Activated CD4-positive, alpha-beta T cell treated with anti-CD3 and anti-CD28 coated beads for 48 hours (primary cell): ENCODE data around the gene CNOT11.
"Not testable (repeated sequence)": the region's sequence is repeated elsewhere in the genome, so short reads cannot be mapped to it uniquely, and the experiment has no call there.

Source experiments
- DNase-seq: peaks from one replicate; pipeline ENCODE4 v3.0.0-alpha.2; 2020

Gene CNOT11

GRCh38 chr2:101252408-101253012, at the start of gene CNOT11:
Gene CNOT11 (plus strand): TSS chr2:101252886. CDS start chr2:101252965, 79 bp downstream.
- DNase-seq = peak; percentile 99

DNA sequence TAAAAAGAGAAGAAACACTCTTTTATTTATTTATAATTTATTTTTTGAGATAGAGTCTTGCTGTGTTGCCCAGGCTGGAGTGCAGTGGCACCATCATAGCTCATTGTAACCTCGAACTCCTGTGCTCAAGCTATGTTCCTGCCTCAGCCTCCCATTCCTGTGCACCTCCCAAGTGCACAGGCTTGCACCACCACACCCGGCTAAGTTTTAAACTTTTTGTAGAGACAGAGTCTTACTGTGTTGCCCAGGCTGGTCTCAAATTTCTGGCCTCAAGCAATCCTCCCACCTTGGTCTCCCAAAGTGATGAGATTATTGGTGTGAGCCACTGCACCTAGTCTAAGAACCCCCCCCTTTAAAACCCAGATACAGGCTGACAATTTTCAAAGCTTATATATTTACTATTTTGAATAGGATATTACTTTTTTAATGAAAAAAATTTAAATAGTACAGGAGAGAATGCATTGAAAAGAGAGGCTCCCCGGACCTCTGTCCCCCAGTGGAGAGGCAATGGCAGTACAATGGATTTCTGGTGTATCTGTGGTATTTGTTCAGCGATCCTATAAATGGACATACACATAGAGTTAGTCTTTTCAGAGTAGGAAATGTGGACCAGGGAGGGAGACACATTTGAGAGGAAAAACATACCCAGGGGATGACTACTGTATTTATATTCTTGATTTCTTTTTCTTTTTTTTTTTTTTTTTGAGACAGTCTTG, 48.1 kb upstream of the CNOT11 start:
- DNase-seq = no peak

DNA sequence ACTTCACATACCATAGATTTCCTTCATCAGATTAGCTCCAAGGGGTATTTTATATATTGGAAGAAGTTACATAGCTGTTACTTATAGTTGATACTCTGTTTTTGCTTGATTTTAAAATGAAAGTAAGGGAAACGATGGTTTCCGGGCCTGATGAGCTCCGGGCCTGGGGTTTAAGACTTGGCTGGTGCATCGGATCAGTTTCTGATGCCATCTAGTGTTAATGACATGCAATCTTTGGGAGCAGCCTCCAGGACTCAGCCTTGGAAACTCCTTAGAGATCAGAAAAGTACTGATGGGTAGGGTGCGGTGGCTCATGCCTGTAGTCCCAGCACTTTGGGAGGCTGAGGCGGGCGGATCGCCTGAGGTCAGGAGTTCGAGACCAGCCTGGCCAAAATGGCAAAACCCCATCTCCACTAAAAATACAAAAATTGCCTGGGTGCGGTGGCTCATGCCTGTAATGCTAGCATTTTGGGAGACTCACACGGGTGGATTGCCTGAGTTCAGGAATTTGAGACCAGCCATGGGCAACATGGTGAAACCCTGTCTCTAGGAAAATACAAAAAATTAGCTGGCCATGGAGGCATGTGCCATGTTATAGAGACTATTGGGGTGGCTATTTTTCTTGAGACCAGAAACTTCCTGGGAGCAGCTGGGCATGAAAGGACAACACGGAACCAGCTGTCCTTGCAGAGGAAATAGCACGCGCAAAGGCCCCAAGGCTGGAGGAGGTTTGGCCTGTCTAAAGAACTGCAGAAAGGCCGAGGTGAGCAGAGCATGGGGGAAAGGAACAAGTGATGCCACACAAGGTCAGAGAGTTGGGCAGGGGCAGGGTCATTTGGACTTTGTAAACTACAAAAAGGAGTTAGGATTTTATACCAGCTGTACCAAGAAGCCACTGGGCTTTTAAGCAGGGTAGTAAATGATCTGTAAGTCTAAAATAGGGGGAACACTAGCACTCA, 46.9 kb upstream of the CNOT11 start:
- peak; percentile 58 for DNase-seq

- DNase-seq = no peak
Observed at GRCh38 chr2:101208830-101209229, 43.9 kb upstream of the CNOT11 start.

DNA sequence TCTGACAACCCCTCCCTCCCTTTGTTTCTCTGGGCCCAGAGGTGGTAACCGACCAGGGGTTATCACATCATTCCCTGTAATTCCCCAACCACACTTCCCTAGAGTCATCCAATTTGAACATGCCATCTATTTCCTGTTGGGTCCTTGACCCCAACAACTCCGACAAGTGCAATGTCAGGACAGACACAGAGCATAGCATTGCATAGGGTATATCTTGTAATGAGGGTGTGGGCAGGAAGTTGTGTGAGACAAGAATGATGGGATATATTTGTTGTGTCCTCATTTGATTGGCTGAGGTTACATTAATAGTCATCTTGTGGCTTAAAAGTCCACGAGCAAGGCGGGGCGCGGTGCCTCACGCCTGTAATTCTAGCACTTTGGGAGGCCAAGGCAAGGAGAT, 33.4 kb upstream of the CNOT11 start:
- no peak for DNase-seq

GRCh38 chr2:101220091-101220490, 32.6 kb upstream of the CNOT11 start:
- DNase-seq = not testable (repeated sequence)

GRCh38 chr2:101223814-101224231, 28.9 kb upstream of the CNOT11 start:
- peak; percentile 48 for DNase-seq

DNA sequence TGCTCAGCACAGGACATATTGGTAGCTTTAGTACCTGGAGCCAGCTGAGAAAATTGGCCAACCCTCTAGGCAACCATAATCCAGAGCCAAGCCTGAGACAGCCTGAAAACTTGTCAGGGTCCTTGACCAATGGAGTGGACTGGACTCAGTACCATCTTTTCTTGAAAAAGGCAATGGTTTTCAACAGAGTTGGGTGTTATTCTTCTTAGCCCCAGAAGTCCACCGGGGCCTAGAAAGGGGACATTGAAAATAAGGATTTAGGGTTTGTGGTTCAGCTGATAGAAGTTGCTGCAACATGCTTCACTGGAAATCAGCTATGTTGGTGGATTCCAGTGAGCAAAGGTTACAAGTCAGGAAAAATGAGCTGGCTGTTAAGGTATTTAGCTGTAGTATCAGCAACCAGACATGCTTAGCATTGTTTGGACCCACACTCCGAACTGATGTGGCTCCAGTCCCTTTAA, 22.1 kb upstream of the CNOT11 start:
- DNase-seq = no peak

DNA sequence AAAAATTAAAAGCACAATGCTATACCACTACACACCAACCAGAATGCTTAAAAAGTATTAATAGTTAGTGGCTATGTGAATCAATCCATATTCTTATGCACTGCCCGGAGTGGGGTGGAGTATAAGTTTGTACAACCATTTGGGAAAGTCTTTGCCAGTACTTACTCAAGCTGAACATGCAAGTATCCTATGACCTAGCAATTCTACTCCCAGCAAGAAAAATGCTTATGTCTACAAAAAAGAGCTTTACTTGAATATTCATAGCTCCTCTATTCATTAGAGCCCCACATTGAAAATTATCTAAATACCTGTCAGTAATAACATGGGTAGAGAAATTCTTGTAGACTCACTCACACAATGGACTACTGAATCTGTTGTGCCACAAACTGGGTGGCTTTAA, 21.4 kb upstream of the CNOT11 start:
- DNase-seq = no peak

GRCh38 chr2:101231937-101232730, 20.6 kb upstream of the CNOT11 start:
- DNase-seq = no peak

- no peak for DNase-seq
Observed at GRCh38 chr2:101232770-101233169, 19.9 kb upstream of the CNOT11 start.

DNA sequence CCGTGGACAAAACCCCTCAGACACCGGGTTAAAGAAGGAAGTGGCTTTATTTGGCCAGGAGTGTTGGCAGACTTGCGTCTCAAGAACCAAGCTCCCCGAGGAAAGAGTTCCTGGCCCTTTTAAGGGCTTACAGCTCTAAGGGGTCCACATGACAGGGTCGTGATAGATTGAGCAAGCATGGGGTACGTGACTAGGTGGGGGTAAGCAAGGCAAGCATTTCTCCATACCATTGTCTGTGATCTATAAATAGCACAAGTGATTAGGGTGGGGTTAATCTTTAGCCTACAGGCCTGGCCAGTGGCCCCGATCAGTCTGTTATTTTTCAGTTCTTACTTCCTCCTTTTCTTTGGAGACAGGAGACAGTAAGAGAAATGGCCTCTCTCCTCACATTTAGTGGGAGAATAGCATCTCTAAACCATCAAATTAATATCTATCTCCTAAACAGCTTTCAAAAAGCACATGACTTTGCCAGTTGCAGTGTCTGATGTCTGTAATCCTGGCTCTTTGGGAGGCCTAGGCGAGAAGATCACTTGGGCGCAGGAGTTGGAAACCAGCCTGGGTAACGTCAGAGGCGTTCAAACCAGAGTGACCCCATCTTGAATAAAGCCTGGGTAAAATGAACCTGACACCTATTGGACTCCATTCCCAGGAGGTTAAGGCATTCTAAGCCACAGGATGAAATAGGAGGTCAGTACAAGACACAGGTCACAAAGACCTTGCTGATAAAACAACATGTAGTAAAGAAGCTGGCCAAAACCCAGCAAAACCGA, 18.3 kb upstream of the CNOT11 start:
- no peak for DNase-seq

DNA sequence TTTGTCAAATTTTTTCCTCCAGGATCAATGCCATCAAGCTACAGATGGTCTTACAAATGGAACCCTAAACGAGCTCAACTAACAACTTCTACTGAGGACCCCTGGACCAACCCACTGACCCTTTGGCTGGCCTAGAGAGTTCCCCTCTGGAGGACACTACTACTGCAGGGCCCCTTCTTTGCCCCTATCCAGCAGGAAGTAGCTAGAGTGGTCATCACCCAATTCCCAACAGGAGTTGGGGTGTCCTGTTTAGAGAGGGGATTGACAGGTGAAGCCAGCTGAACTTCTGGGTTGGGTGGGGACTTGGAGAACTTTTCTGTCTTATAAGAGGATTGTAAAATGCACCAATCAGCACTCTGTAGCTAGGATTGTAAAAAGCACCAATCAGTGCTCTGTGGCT, 16.7 kb upstream of the CNOT11 start:
- not testable (repeated sequence) for DNase-seq

DNA sequence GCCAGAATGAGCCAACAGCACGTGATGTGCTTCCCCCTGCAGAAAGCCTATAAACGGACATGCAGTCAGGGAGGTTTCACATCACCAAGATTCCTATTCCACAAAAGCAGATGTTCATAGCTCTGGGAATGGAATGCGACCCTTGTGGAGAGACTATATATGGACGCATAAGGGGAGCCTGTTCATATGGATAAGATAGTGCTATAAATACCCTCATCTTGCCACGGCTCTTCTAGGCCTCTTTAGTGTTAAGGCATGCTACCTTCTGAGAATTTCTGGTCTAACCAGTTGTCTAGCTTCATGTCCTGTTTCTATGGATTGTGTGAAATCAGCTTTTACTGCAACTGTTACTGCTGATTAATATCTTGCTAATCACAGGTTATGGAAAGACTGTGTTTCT, 14.7 kb upstream of the CNOT11 start:
- not testable (repeated sequence) for DNase-seq

GRCh38 chr2:101238930-101239759, 13.5 kb upstream of the CNOT11 start:
- no peak for DNase-seq

DNA sequence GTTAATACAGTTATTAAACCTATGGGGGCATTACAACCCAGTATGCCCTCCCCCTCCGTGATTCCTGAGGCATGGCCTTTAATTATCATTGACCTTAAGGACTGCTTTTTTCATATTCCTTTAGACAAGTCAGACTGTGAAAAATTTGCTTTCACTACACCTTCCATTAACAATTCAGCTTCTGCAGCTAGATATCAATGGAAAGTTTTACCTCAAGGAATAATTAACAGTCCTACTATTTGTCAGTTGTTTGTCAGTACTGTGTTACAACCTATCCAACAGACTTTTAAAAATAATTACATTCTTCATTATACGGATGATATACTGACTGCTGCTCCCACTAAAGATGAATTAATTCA, 12.9 kb upstream of the CNOT11 start:
- not testable (repeated sequence) for DNase-seq

- not testable (repeated sequence) for DNase-seq
Observed at GRCh38 chr2:101240694-101241093, 12.0 kb upstream of the CNOT11 start.

DNA sequence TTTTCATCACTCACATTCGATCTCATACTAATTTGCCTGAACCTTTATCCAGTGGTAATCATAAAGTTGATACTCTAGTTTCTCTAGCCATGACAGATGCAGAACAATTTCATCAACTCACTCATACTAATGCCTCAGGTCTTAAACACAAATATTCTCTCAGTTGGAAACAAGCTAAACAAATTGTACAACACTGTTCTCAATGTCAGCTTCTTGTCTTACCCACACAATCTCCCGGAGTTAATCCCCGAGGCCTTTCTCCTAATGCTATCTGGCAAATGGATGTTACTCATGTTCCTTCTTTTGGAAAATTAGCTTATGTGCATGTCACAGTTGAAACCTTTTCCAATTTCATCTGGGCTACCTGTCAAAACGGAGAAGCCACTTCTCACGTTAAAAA, 11.5 kb upstream of the CNOT11 start:
- DNase-seq = no peak

DNA sequence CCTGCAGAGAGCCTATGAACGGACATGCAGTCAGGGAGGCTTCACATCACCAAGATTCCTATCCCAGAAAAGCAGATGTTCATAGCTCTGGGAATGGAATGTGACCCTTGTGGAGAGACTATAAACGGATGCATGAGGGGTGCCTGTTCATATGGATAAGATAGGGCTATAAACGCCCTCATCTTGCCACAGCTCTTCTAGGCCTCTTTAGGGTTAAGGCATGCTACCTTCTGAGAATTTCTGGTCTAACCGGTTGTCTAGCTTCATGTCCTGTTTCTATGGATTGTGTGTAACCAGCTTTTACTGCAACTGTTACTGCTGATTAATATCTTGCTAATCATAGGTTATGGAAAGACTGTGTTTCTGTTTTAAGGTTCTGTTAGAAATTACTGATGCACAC, 8.3 kb upstream of the CNOT11 start:
- not testable (repeated sequence) for DNase-seq

DNA sequence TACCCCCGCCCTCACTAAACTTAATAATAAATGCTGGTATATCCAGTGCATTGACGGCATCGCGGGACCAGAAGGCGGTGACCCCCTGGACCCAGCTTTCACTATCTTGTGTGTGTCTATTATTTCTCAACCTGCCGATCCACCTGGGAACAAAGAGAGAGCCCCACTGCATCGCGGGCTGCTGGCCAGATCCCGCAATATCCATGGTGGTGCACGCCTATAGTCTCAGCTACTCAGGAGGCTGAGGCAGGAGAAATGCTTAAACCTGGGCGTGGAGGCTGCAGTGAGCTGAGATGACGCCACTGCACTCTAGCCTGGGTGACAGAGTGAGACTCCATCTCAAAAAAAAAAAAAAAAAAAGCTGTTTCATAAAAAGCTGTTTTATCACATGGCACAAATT, 7.8 kb upstream of the CNOT11 start:
- not testable (repeated sequence) for DNase-seq

DNA sequence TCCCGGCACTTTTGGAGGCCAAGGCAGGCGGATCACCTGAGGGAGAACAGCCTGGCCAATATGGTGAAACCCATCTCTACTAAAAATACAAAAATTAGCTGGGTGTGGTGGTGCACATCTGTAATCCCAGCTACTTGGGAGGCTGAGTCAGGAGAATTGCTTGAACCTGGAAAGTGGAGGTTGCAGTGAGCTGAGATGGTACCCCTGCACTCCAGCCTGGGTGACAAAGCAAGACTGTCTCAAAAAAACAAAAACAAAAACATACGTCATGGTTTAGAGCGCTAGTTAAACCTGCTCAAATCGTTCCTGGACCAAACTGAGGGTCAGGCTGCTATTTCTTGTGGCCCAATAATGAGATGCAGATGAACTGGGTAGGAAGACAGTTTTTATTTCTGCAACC, 7.2 kb upstream of the CNOT11 start:
- DNase-seq = not testable (repeated sequence)
